ENCODE data around the gene CFB. TPM values are rescaled to one million over a fixed set of nuclear protein-coding genes. Genes with fewer than 3 reads are reported as not detected.

The CFB gene
- total RNA-seq, 1 donor, result 0.54 TPM

Small RNAs within 50 kb of the gene (small RNA-seq; reads per million reads assigned to genes)
- not detected for gene AL645922.1

Other genes with a start within 250 kb of the CFB start
- 75.4 TPM for gene ABHD16A, start 242.8 kb upstream of the CFB start, total RNA-seq
- gene LY6G6F, start 239.2 kb upstream of the CFB start, total RNA-seq, result 0.54 TPM
- 1.6 TPM for gene LY6G6D, start 230.7 kb upstream of the CFB start, total RNA-seq
- gene LY6G6C, start 224.3 kb upstream of the CFB start, total RNA-seq, result 0.54 TPM
- 7.8 TPM for gene MPIG6B, start 222.7 kb upstream of the CFB start, total RNA-seq
- gene DDAH2, start 216.8 kb upstream of the CFB start, total RNA-seq, result 223 TPM
- 794 TPM for gene CLIC1, start 209.6 kb upstream of the CFB start, total RNA-seq
- 32.3 TPM for gene MSH5, start 206.1 kb upstream of the CFB start, total RNA-seq
- gene SAPCD1, start 183.4 kb upstream of the CFB start, total RNA-seq, result 0.27 TPM
- 2.4 TPM for gene VWA7, start 168.8 kb upstream of the CFB start, total RNA-seq
- 52.0 TPM for gene VARS1, start 150.3 kb upstream of the CFB start, total RNA-seq
- gene LSM2, start 139.1 kb upstream of the CFB start, total RNA-seq, result 70.6 TPM
- 1.9 TPM for gene HSPA1L, start 130.8 kb upstream of the CFB start, total RNA-seq
- gene HSPA1A, start 130.6 kb upstream of the CFB start, total RNA-seq, result 358 TPM
- gene HSPA1B, start 118.4 kb upstream of the CFB start, total RNA-seq, result 303 TPM
- gene NEU1, start 83.3 kb upstream of the CFB start, total RNA-seq, result 51.7 TPM
- 0.81 TPM for gene SLC44A4, start 67.1 kb upstream of the CFB start, total RNA-seq
- gene EHMT2, start 48.4 kb upstream of the CFB start, total RNA-seq, result 128 TPM
- gene ZBTB12, start 44.0 kb upstream of the CFB start, total RNA-seq, result 8.9 TPM
- gene C2, start 18.4 kb upstream of the CFB start, total RNA-seq, result 0.54 TPM
- gene NELFE, start 12.9 kb downstream of the CFB start, total RNA-seq, result 44.7 TPM
- gene SKIC2, start 13.1 kb downstream of the CFB start, total RNA-seq, result 62.7 TPM
- gene DXO, start 26.0 kb downstream of the CFB start, total RNA-seq, result 36.4 TPM
- gene C4A, start 36.0 kb downstream of the CFB start, total RNA-seq, result 5.9 TPM
- gene C4B, start 68.7 kb downstream of the CFB start, total RNA-seq, result 4.6 TPM
- 0.27 TPM for gene CYP21A2, start 92.3 kb downstream of the CFB start, total RNA-seq
- 1.1 TPM for gene TNXB, start 163.2 kb downstream of the CFB start, total RNA-seq
- gene ATF6B, start 182.2 kb downstream of the CFB start, total RNA-seq, result 49.8 TPM
- gene FKBPL, start 184.2 kb downstream of the CFB start, total RNA-seq, result 4.0 TPM
- gene PRRT1, start 205.8 kb downstream of the CFB start, total RNA-seq, result 0.27 TPM
- gene PPT2, start 208.0 kb downstream of the CFB start, total RNA-seq, result 30.2 TPM
- 5.1 TPM for gene EGFL8, start 218.5 kb downstream of the CFB start, total RNA-seq
- 41.7 TPM for gene AGPAT1, start 230.0 kb downstream of the CFB start, total RNA-seq
- 29.1 TPM for gene RNF5, start 232.3 kb downstream of the CFB start, total RNA-seq
- 0.81 TPM for gene AGER, start 238.2 kb downstream of the CFB start, total RNA-seq
- 75.9 TPM for gene PBX2, start 244.1 kb downstream of the CFB start, total RNA-seq
- gene GPSM3, start 246.5 kb downstream of the CFB start, total RNA-seq, result 58.7 TPM

All from hematopoietic multipotent progenitor cell (in vitro differentiated cells).